H1 (cell line): ENCODE results near the gene EIF4EBP2. TPM values are rescaled to one million over a fixed set of nuclear protein-coding genes. Genes with fewer than 3 reads are reported as not detected.
A peak's percentile ranks its signal among the peaks of the same experiment; 100 is the strongest.

Experiments
- ATF2 ChIP-seq: IDR thresholded peaks from 2 replicates; pipeline ENCODE4 v1.6.1; 2012; ENCODE audit warnings: low read length, inconsistent platforms
- BACH1 ChIP-seq: IDR thresholded peaks from 2 replicates; pipeline ENCODE4 v1.6.1; 2012; ENCODE audit warnings: low read length, improper control_type of control experiment
- CBX8 ChIP-seq: fragments of 300-800, 300-1000 bp; sonication (generic); IDR thresholded peaks from 2 replicates; pipeline ENCODE4 v1.7.1; 2016; ENCODE audit warnings: low read depth, low read length, borderline replicate concordance
- FOSL1 ChIP-seq: IDR thresholded peaks from 2 replicates; pipeline ENCODE4 v1.6.1; 2011; ENCODE audit warnings: mild to moderate bottlenecking, low read depth, low read length, moderate library complexity; ENCODE audit not compliant: insufficient read depth
- HDAC6 ChIP-seq: IDR thresholded peaks from one replicate; pipeline ENCODE4 v1.7.1; 2012; ENCODE audit warnings: low read depth, mild to moderate bottlenecking, inconsistent platforms, low read length, moderate library complexity
- MAFK ChIP-seq: IDR thresholded peaks from 2 replicates; pipeline ENCODE4 v1.6.1; 2012; ENCODE audit warnings: low read depth, mild to moderate bottlenecking, improper control_type of control experiment, low read length
- MAX ChIP-seq: IDR thresholded peaks from 2 replicates; pipeline ENCODE4 v1.6.1; 2012; ENCODE audit warnings: inconsistent platforms
- RAD21 ChIP-seq, 2 experiments: IDR thresholded peaks in 1 of 2; conservative IDR thresholded peaks in 1 of 2; 2 replicates each; pipeline ENCODE4 v1.6.1; 2011; ENCODE audit warnings: low read depth in 2 of 2, low read length in 2 of 2, improper control_type of control experiment in 1 of 2, inconsistent platforms in 1 of 2, mild to moderate bottlenecking in 1 of 2, moderate library complexity in 1 of 2
- RBBP5 ChIP-seq: IDR thresholded peaks from 2 replicates; pipeline ENCODE4 v1.7.1; 2012; ENCODE audit warnings: low read depth, mild to moderate bottlenecking, inconsistent platforms, low read length, moderate library complexity, borderline replicate concordance
- SIN3A ChIP-seq, 2 experiments: IDR thresholded peaks in 1 of 2; conservative IDR thresholded peaks in 1 of 2; 2 replicates each; pipeline ENCODE4 v1.6.1; 2011 to 2012; ENCODE audit warnings: low read length in 2 of 2, improper control_type of control experiment in 1 of 2, low read depth in 1 of 2, mild to moderate bottlenecking in 1 of 2
- SP2 ChIP-seq: IDR thresholded peaks from 2 replicates; pipeline ENCODE4 v1.6.1; 2012; ENCODE audit warnings: mild to moderate bottlenecking, low read length, inconsistent platforms
- USF2 ChIP-seq: IDR thresholded peaks from 2 replicates; pipeline ENCODE4 v1.6.1; 2011; ENCODE audit warnings: low read length, improper control_type of control experiment
- YY1 ChIP-seq: IDR thresholded peaks from 2 replicates; pipeline ENCODE4 v1.6.1; 2011; ENCODE audit warnings: low read depth, mild to moderate bottlenecking, low read length
- polyA plus RNA-seq, 7 experiments: library from polyadenylated mRNA; depleted of rRNA in 3 of 7; stranded (reverse) in 5 of 7; unstranded in 2 of 7; fragments of >200 nt in 5 of 7; fragments of 200-250 nt in 2 of 7; gene quantifications; 1 replicate in 5 of 7; 2 replicates in 1 of 7; 4 replicates in 1 of 7; pipeline versions ENCODE4 v1.2.1 to v1.2.3, GENCODE V29; 2011 to 2013; ENCODE audit warnings: missing spikeins in 2 of 7, mixed read lengths in 2 of 7
- total RNA-seq: library from RNA; stranded (reverse); fragmentation: NEBNext Ultra II Directional; extraction: Animal tissue kit (Norgen Biotek cat#: 25700); gene quantifications from 2 replicates; pipeline ENCODE4 v1.2.1, GENCODE V29; 2021

The EIF4EBP2 gene
- total and polyA plus RNA-seq, 2 of the 8 experiments (the other 6 are each of a cell fraction or from before 2014, with no cell fraction given) = 55.3 to 144 TPM

- TF ChIP-seq BACH1 (peak; percentile 93), SP2 (no peak), USF2 (no peak), CBX8 (no peak), YY1 (no peak), RBBP5 (no peak), MAFK (peak; percentile 73; the same call in 1 of the 2 replicates), HDAC6 (no peak), MAX (no peak), RAD21 (IDR thresholded peaks at IDR 0.05 in 1 of 2, conservative IDR thresholded peaks at IDR 0.05 in 1 of 2; ENCODE audit: low read depth in 2 of 2, low read length in 2 of 2) (peak in 1 of 2 experiments; percentile 19; a peak in 1 of 4 replicates), ATF2 (no peak), SIN3A (conservative IDR thresholded peaks at IDR 0.05 in 1 of 2, IDR thresholded peaks at IDR 0.05 in 1 of 2; ENCODE audit: low read depth in 1 of 2, low read length in 2 of 2) (no peak), FOSL1 (no peak)
- TF ChIP-seq, all 59 proteins: peak for 5
These were observed 33.8 kb downstream of the EIF4EBP2 start (continued) for GRCh38 chr10:70437721-70438120.
